Keratinocyte (primary cell): ENCODE data around the gene BORCS6. TPM values are rescaled to one million over a fixed set of nuclear protein-coding genes. Genes with fewer than 3 reads are reported as not detected.

ENCODE experiments used
- DNase-seq: peaks from one replicate; pipeline ENCODE4 v3.0.0-alpha.2; 2011; ENCODE audit warnings: low read depth, missing footprints, low spot score
- FAIRE-seq: peaks from 2 replicates; lab custom pipeline; 2011; peaks lifted over from hg19 to GRCh38; lab: Jason Lieb, UNC
- H2AFZ ChIP-seq: 2 replicates; pipeline ENCODE4 v1.6.0; 2012; ENCODE audit warnings: low read length, control low read depth, inconsistent platforms; ENCODE audit not compliant: control insufficient read depth
- H3K27ac ChIP-seq: 2 replicates; pipeline ENCODE4 v1.5.1; 2011; ENCODE audit warnings: low read length; ENCODE audit not compliant: control insufficient read depth, insufficient read depth
- H3K27me3 ChIP-seq: 3 replicates; pipeline ENCODE4 v1.6.0; 2011; ENCODE audit warnings: low read length; ENCODE audit not compliant: control insufficient read depth, insufficient read depth; ENCODE audit errors: extremely low read depth
- H3K36me3 ChIP-seq, 2 experiments: 2 replicates in 1 of 2; 3 replicates in 1 of 2; pipeline ENCODE4 v1.5.1; 2011; ENCODE audit warnings: low read length in 2 of 2, mild to moderate bottlenecking in 1 of 2; ENCODE audit not compliant: control insufficient read depth in 2 of 2, insufficient read depth in 2 of 2; ENCODE audit errors: extremely low read depth in 1 of 2
- H3K4me1 ChIP-seq: 3 replicates; pipeline ENCODE4 v1.5.1; 2011; ENCODE audit warnings: low read length; ENCODE audit not compliant: control insufficient read depth, insufficient read depth; ENCODE audit errors: extremely low read depth
- H3K4me2 ChIP-seq: 3 replicates; pipeline ENCODE4 v1.6.0; 2011; ENCODE audit warnings: low read depth, low read length; ENCODE audit not compliant: control insufficient read depth, insufficient read depth; ENCODE audit errors: extremely low read depth
- H3K4me3 ChIP-seq, 3 experiments: fragments of 200-600 bp in 1 of 3; sonication (generic) in 1 of 3; 2 replicates in 2 of 3; 3 replicates in 1 of 3; pipeline ENCODE4 v1.5.1; 2011 to 2016; ENCODE audit warnings: low read length in 3 of 3, mild to moderate bottlenecking in 3 of 3, control low read depth in 2 of 3, inconsistent platforms in 1 of 3, low read depth in 1 of 3, mixed read lengths in 1 of 3, mixed run types in 1 of 3, moderate library complexity in 1 of 3; ENCODE audit not compliant: control insufficient read depth in 2 of 3, insufficient read depth in 2 of 3; ENCODE audit errors: extremely low read depth in 1 of 3
- H3K79me2 ChIP-seq: 2 replicates; pipeline ENCODE4 v1.6.0; 2012; ENCODE audit warnings: low read length; ENCODE audit not compliant: control insufficient read depth, insufficient read depth
- H3K9ac ChIP-seq: 3 replicates; pipeline ENCODE4 v1.6.0; 2011; ENCODE audit warnings: low read length; ENCODE audit not compliant: control insufficient read depth, insufficient read depth; ENCODE audit errors: extremely low read depth
- H3K9me1 ChIP-seq: 3 replicates; pipeline ENCODE4 v1.6.0; 2011; ENCODE audit warnings: low read length; ENCODE audit not compliant: control insufficient read depth, insufficient read depth; ENCODE audit errors: extremely low read depth
- H3K9me3 ChIP-seq: 2 replicates; pipeline ENCODE4 v1.5.1; 2012; ENCODE audit warnings: low read depth, low read length; ENCODE audit not compliant: control insufficient read depth
- H4K20me1 ChIP-seq: 3 replicates; pipeline ENCODE4 v1.6.0; 2011; ENCODE audit warnings: low read length; ENCODE audit not compliant: control insufficient read depth, insufficient read depth; ENCODE audit errors: extremely low read depth
- CTCF ChIP-seq, 3 experiments: IDR thresholded peaks in 1 of 3; conservative IDR thresholded peaks in 1 of 3; optimal IDR thresholded peaks in 1 of 3; 2 replicates in 2 of 3; 3 replicates in 1 of 3; pipeline versions ENCODE3 to v1.5.1; 2011; ENCODE audit warnings: low read length in 3 of 3, mild to moderate bottlenecking in 3 of 3, moderate library complexity in 2 of 3, control low read depth in 1 of 3, inconsistent platforms in 1 of 3; ENCODE audit not compliant: insufficient read depth in 2 of 3; ENCODE audit errors: extremely low read depth in 1 of 3
- EZH2 ChIP-seq: IDR thresholded peaks from one replicate; pipeline ENCODE4 v1.6.1; 2012; ENCODE audit warnings: inconsistent platforms, mild to moderate bottlenecking, low read length, moderate library complexity
- dilution Hi-C: fragments of 300-500 bp; cut with MboI; formaldehyde crosslinking; loops from one replicate; pipeline ENCODE4 v1.7.0; 2020; ENCODE audit warnings: low sequenced_read_pairs; ENCODE audit not compliant: extremely low pct_ligation_motif_present
- polyA plus RNA-seq, 5 experiments: library from polyadenylated mRNA; depleted of rRNA in 3 of 5; stranded (reverse) in 3 of 5; stranded (forward) in 1 of 5; unstranded in 1 of 5; fragments of >200 nt; gene quantifications; 1 replicate in 1 of 5; 2 replicates in 3 of 5; 3 replicates in 1 of 5; pipeline versions ENCODE4 v1.2.1 to v1.2.3, GENCODE V29; 2011 to 2012; ENCODE audit warnings: missing spikeins in 2 of 5, low read depth in 1 of 5, low replicate concordance in 1 of 5

BORCS6 gene
- polyA plus RNA-seq, 1 donor (not counting 4 experiments of a cell fraction or from before 2014, with no cell fraction given), result 4.2 TPM

DNA sequence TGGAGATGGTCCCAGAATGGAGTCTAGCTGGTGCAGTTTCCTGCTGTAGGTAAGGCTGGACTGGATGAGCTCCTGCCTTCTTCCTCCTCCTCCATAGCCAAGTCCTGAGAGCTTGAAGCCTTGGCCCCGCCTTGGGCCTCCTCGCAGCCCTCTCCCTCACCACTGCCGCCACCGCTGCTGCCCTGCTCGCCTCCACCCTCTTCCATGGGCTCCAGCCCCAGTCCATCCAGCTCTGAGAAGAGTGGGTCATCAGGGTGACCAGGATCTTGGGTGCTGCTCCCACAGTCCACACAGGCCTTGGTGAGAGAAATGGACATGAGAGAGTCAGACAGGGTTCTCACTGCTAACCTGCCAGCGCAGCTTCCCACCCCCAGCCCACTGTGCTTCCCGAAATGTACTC is 48.9 kb downstream of the BORCS6 start:
- dilution Hi-C loops, result no loop called here
- H4K20me1 ChIP-seq, result peaks cover 7% of the 10 kb centered on the region
- H3K4me2 ChIP-seq, result no peak overlapping the region
- no peaks in the 10 kb centered on the region for H3K27me3 ChIP-seq
- peaks cover 41 to 47% of the 10 kb centered on the region in 2 experiments for H3K36me3 ChIP-seq
- no peak overlapping the region for H3K9ac ChIP-seq
- H3K79me2 ChIP-seq, result no peaks in the 10 kb centered on the region
- H3K4me3 ChIP-seq, result no peak overlapping the region
- H3K9me3 ChIP-seq, result no peaks in the 10 kb centered on the region
- H3K27ac ChIP-seq, result no peak overlapping the region
- no peak for FAIRE-seq
- H3K9me1 ChIP-seq, result no peaks in the 10 kb centered on the region
- peaks cover 16% of the 10 kb centered on the region for H3K4me1 ChIP-seq
- no peak overlapping the region for H2AFZ ChIP-seq
- DNase-seq, result no peak
- TF ChIP-seq EZH2 (no peak), CTCF (optimal IDR thresholded peaks at IDR 0.05 in 1 of 3, IDR thresholded peaks at IDR 0.05 in 1 of 3, conservative IDR thresholded peaks at IDR 0.05 in 1 of 3; ENCODE audit: extremely low read depth in 1 of 3, insufficient read depth in 2 of 3, low read length in 3 of 3) (no peak)

GRCh38 chr17:8140065-8141029 is 49.6 kb downstream of the BORCS6 start:
- no peak overlapping the region for H3K4me3 ChIP-seq
- H3K9me1 ChIP-seq, result no peaks in the 10 kb centered on the region
- H3K27me3 ChIP-seq, result no peaks in the 10 kb centered on the region
- FAIRE-seq (no peak), DNase-seq (no peak)
- no peaks in the 10 kb centered on the region for H3K9me3 ChIP-seq
- no peak overlapping the region for H3K27ac ChIP-seq
- H2AFZ ChIP-seq, result no peak overlapping the region
- no peak for TF ChIP-seq CTCF (optimal IDR thresholded peaks at IDR 0.05 in 1 of 3, IDR thresholded peaks at IDR 0.05 in 1 of 3, conservative IDR thresholded peaks at IDR 0.05 in 1 of 3; ENCODE audit: extremely low read depth in 1 of 3, insufficient read depth in 2 of 3, low read length in 3 of 3)
- TF ChIP-seq EZH2, result no peak
- peaks cover 7% of the 10 kb centered on the region for H4K20me1 ChIP-seq
- H3K36me3 ChIP-seq, result peaks cover 37 to 45% of the 10 kb centered on the region in 2 experiments
- no peak overlapping the region for H3K4me2 ChIP-seq
- H3K79me2 ChIP-seq, result no peaks in the 10 kb centered on the region
- no peak overlapping the region for H3K9ac ChIP-seq
- dilution Hi-C loops, result no loop called here
- peaks cover 16% of the 10 kb centered on the region for H3K4me1 ChIP-seq
